ENCODE data around the gene C19orf47.

C19orf47 gene

GRCh38 chr19:40320558-40320935, 27.6 kb downstream of the C19orf47 start:
- H3K36me3 ChIP-seq (ENCODE audit: insufficient read depth, low read length) = peaks cover 49% of the 10 kb centered on the region; the same call in 1 of the 2 replicates

GRCh38 chr19:40317338-40317737, 30.9 kb downstream of the C19orf47 start:
- peaks cover 22% of the 10 kb centered on the region; the same call in 1 of the 2 replicates for H3K36me3 ChIP-seq (ENCODE audit: insufficient read depth, low read length)
- no peaks in the 10 kb centered on the region for H3K9me3 ChIP-seq (ENCODE audit: insufficient read depth, low read depth, low read length)
- H3K9me2 ChIP-seq (replicated peaks; ENCODE audit: low read depth, low read length) = no peaks in the 10 kb centered on the region
- H3F3A ChIP-seq (ENCODE audit: low read depth) = no peaks in the 10 kb centered on the region
- H2AFZ ChIP-seq (ENCODE audit: low read length) = no peak overlapping the region
- no peak overlapping the region for H3K4me2 ChIP-seq (ENCODE audit: low read depth, low read length, poor library complexity, severe bottlenecking)
- no peak overlapping the region for H3K9ac ChIP-seq (ENCODE audit: low read depth, low read length, poor library complexity, severe bottlenecking)
- H3K79me2 ChIP-seq (ENCODE audit: insufficient read depth, low read length) = no peaks in the 10 kb centered on the region
- no peak for TF ChIP-seq CTCF (conservative IDR thresholded peaks at IDR 0.05; ENCODE audit: low read length)
- no peak for TF ChIP-seq EZH2phosphoT487 (IDR thresholded peaks at IDR 0.05; ENCODE audit: borderline replicate concordance)
- H3K27me3 ChIP-seq (ENCODE audit: insufficient read depth, low read length, poor library complexity, severe bottlenecking) = no peaks in the 10 kb centered on the region
- no peaks in the 10 kb centered on the region for H4K20me1 ChIP-seq (ENCODE audit: insufficient read depth, low read length, poor library complexity, severe bottlenecking)
- peaks cover 6% of the 10 kb centered on the region for H3K4me1 ChIP-seq (ENCODE audit: insufficient read depth, low read length, poor library complexity, severe bottlenecking)
- no peak overlapping the region for H3K4me3 ChIP-seq (ENCODE audit: low read length, poor library complexity, severe bottlenecking)

More at GRCh38 chr19:40320558-40320935, 27.6 kb downstream of the C19orf47 start:
- TF ChIP-seq CTCF (conservative IDR thresholded peaks at IDR 0.05; ENCODE audit: low read length) = no peak
- TF ChIP-seq EZH2phosphoT487 (IDR thresholded peaks at IDR 0.05; ENCODE audit: borderline replicate concordance) = no peak
- H3K4me3 ChIP-seq (ENCODE audit: low read length, poor library complexity, severe bottlenecking) = no peak overlapping the region
- H3F3A ChIP-seq (ENCODE audit: low read depth) = no peaks in the 10 kb centered on the region
- H3K27me3 ChIP-seq (ENCODE audit: insufficient read depth, low read length, poor library complexity, severe bottlenecking) = no peaks in the 10 kb centered on the region
- no peak overlapping the region for H3K4me2 ChIP-seq (ENCODE audit: low read depth, low read length, poor library complexity, severe bottlenecking)
- no peaks in the 10 kb centered on the region for H3K9me3 ChIP-seq (ENCODE audit: insufficient read depth, low read depth, low read length)
- H3K4me1 ChIP-seq (ENCODE audit: insufficient read depth, low read length, poor library complexity, severe bottlenecking) = no peaks in the 10 kb centered on the region
- H3K79me2 ChIP-seq (ENCODE audit: insufficient read depth, low read length) = no peaks in the 10 kb centered on the region
- H3K9me2 ChIP-seq (replicated peaks; ENCODE audit: low read depth, low read length) = no peaks in the 10 kb centered on the region
- no peak overlapping the region for H3K9ac ChIP-seq (ENCODE audit: low read depth, low read length, poor library complexity, severe bottlenecking)
- H4K20me1 ChIP-seq (ENCODE audit: insufficient read depth, low read length, poor library complexity, severe bottlenecking) = no peaks in the 10 kb centered on the region
- no peak overlapping the region for H2AFZ ChIP-seq (ENCODE audit: low read length)

GRCh38 chr19:40315812-40316470, 32.3 kb downstream of the C19orf47 start:
- H3K79me2 ChIP-seq (ENCODE audit: insufficient read depth, low read length) = no peaks in the 10 kb centered on the region
- no peak overlapping the region for H3K9ac ChIP-seq (ENCODE audit: low read depth, low read length, poor library complexity, severe bottlenecking)
- no peaks in the 10 kb centered on the region for H3F3A ChIP-seq (ENCODE audit: low read depth)
- TF ChIP-seq CTCF (conservative IDR thresholded peaks at IDR 0.05; ENCODE audit: low read length) = no peak
- TF ChIP-seq EZH2phosphoT487 (IDR thresholded peaks at IDR 0.05; ENCODE audit: borderline replicate concordance) = no peak
- H4K20me1 ChIP-seq (ENCODE audit: insufficient read depth, low read length, poor library complexity, severe bottlenecking) = no peaks in the 10 kb centered on the region
- no peak overlapping the region for H3K4me3 ChIP-seq (ENCODE audit: low read length, poor library complexity, severe bottlenecking)
- peaks cover 6% of the 10 kb centered on the region for H3K4me1 ChIP-seq (ENCODE audit: insufficient read depth, low read length, poor library complexity, severe bottlenecking)
- H3K27me3 ChIP-seq (ENCODE audit: insufficient read depth, low read length, poor library complexity, severe bottlenecking) = no peaks in the 10 kb centered on the region
- peaks cover 8% of the 10 kb centered on the region; the same call in 1 of the 2 replicates for H3K36me3 ChIP-seq (ENCODE audit: insufficient read depth, low read length)
- H3K9me2 ChIP-seq (replicated peaks; ENCODE audit: low read depth, low read length) = no peaks in the 10 kb centered on the region
- H2AFZ ChIP-seq (ENCODE audit: low read length) = no peak overlapping the region
- H3K9me3 ChIP-seq (ENCODE audit: insufficient read depth, low read depth, low read length) = no peaks in the 10 kb centered on the region
- no peak overlapping the region for H3K4me2 ChIP-seq (ENCODE audit: low read depth, low read length, poor library complexity, severe bottlenecking)

All from Loucy (cell line).